Neutrophil (primary cell): Measurements from ENCODE around the gene STEAP1B.
"Not testable (repeated sequence)": the region's sequence is repeated elsewhere in the genome, so short reads cannot be mapped to it uniquely, and the experiment has no call there.

Experiments used
- H3K27ac ChIP-seq: fragments of 200-600 bp; sonication (generic); 2 replicates; pipeline ENCODE4 v1.5.1; 2016; ENCODE audit warnings: mild to moderate bottlenecking, moderate library complexity
- H3K27me3 ChIP-seq: fragments of 200-600 bp; sonication (generic); 2 replicates; pipeline ENCODE4 v1.6.0; 2016; ENCODE audit warnings: mild to moderate bottlenecking
- H3K36me3 ChIP-seq: fragments of 200-600 bp; sonication (generic); 2 replicates; pipeline ENCODE4 v1.5.1; 2017
- H3K4me1 ChIP-seq, 2 experiments: fragments of 200-600 bp in 1 of 2; sonication (generic) in 1 of 2; 1 replicate in 1 of 2; 2 replicates in 1 of 2; pipeline versions ENCODE4 v1.5.1 to v1.6.1; 2013 to 2016; ENCODE audit warnings: low read depth in 1 of 2, low read length in 1 of 2, mild to moderate bottlenecking in 1 of 2, moderate library complexity in 1 of 2; ENCODE audit not compliant: control insufficient read depth in 1 of 2, insufficient read depth in 1 of 2
- H3K4me3 ChIP-seq, 2 experiments: fragments of 200-600 bp in 1 of 2; sonication (generic) in 1 of 2; 1 replicate in 1 of 2; 2 replicates in 1 of 2; pipeline ENCODE4 v1.5.1; 2013 to 2016; ENCODE audit warnings: low read depth in 1 of 2, low read length in 1 of 2, mild to moderate bottlenecking in 1 of 2, moderate library complexity in 1 of 2
- H3K9me3 ChIP-seq: fragments of 200-600 bp; sonication (generic); 2 replicates; pipeline ENCODE4 v1.5.1; 2016
- CTCF ChIP-seq: fragments of 200-600 bp; sonication (generic); IDR thresholded peaks from 2 replicates; pipeline ENCODE4 v1.5.1; 2016; ENCODE audit warnings: antibody characterized with exemption

The STEAP1B gene

DNA sequence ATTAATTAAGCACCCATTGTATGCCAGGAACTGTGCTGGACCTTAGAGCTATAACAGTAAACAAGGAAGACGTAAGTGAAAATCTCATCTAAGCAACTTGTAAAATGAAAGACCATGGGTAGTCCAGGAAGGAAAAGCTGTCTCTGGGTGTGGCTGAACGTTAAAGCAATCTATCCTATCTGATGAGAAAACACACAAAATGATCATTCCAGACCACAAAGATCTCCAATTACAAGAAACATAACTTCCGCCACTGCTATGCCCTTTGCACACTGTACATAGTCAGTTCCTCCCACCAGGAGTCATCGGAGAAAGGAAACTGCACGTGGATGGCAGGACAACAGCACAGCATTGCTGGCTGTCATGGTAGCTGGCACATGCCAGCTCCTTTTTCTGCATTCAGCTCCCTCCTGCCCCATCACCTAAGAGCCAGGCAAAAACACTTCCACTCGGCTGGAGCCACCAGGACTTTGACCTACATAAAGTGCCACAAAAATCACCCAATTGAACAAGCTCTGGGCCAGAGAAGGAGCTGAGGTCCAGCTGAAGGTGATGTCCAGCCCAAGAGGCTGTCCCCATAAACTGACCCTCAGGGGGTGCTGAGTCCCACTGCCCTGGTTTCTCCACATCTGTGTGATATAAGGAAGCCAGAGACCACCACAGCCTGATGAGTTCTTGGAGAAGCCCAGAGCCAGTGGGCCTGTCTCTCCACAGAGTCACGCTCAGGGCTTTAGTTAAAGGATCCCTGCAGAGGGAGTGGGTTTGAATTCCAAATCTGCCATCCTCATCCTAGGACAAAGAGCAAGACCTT, 56.4 kb downstream of the STEAP1B start:
- Histone ChIP-seq H3K36me3 (no peaks in the 10 kb centered on the region), H3K27me3 (peaks cover 32% of the 10 kb centered on the region), H3K4me1 (no peaks in the 10 kb centered on the region), H3K9me3 (no peaks in the 10 kb centered on the region), H3K27ac (no peak overlapping the region), H3K4me3 (no peak overlapping the region)
- TF ChIP-seq CTCF, result no peak

- peaks cover 32% of the 10 kb centered on the region for H3K27me3 ChIP-seq
- H3K4me1 ChIP-seq, result no peaks in the 10 kb centered on the region
- H3K9me3 ChIP-seq, result no peaks in the 10 kb centered on the region
- no peak overlapping the region for H3K27ac ChIP-seq
- no peak for TF ChIP-seq CTCF
- no peaks in the 10 kb centered on the region for H3K36me3 ChIP-seq
- no peak overlapping the region for H3K4me3 ChIP-seq
Measured at GRCh38 chr7:22442882-22443369, 57.1 kb downstream of the STEAP1B start.

DNA sequence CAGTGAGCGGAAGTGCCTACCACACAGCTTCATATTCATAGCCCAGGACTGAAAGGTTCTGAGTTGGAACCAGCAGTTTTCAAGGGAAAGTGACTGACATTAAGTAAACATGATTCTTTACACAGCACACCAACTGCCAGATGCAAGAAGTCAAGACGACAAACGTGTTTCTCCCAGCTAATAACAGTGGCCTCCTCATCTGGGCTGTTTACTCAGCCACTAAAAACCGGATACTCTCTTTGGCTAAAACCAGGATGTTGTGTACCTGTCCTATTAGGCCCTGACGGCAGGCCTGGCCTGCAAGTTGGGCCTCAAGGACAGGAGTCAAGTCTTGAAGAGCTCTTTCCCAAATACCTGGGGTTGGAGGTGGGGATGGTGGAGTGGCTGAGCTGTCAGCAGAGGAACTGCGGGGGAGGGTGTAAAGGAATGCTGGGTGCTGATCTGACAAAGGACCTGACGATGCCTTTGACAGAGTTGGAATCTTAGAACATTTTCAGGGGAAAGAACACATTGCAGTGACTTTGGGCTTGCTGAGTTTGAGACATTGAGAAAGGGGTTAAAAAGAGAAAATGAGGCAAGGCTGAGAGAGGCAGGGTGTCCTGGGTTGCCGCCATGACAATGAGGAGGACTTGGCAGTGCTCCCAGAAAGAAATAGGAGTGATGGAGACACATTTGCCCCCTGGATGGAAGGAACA, 57.7 kb downstream of the STEAP1B start:
- TF ChIP-seq CTCF, result no peak
- Histone ChIP-seq H3K36me3 (no peaks in the 10 kb centered on the region), H3K27me3 (peaks cover 32% of the 10 kb centered on the region), H3K27ac (no peak overlapping the region), H3K9me3 (no peaks in the 10 kb centered on the region), H3K4me1 (no peaks in the 10 kb centered on the region), H3K4me3 (no peak overlapping the region)

DNA sequence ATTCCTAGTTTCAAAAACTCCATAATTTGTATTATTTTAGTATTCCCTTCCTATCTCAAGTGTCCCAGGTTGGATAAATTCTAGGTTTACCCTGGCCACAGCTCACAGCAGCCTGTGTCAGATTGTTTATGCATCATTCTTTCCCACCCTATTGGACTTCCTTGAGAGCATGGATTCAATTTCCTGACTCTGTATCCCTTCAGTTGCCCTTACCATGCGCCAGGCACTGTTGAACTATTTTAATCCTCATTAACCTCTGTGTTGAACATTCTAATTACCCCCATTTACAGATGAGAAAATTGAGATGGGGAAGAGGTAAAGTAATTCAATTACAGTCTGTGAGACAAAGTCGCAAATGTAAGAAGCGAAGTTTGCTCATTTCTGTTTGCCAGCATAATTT, 58.8 kb downstream of the STEAP1B start:
- TF ChIP-seq CTCF, result no peak
- Histone ChIP-seq H3K27me3 (peaks cover 27% of the 10 kb centered on the region), H3K4me1 (no peaks in the 10 kb centered on the region), H3K9me3 (no peaks in the 10 kb centered on the region), H3K36me3 (no peaks in the 10 kb centered on the region), H3K4me3 (no peak overlapping the region), H3K27ac (no peak overlapping the region)

GRCh38 chr7:22438994-22439393, 61.0 kb downstream of the STEAP1B start:
- Histone ChIP-seq H3K27me3 (peaks cover 10% of the 10 kb centered on the region), H3K4me3 (no peak overlapping the region), H3K9me3 (no peaks in the 10 kb centered on the region), H3K36me3 (no peaks in the 10 kb centered on the region), H3K27ac (no peak overlapping the region), H3K4me1 (no peaks in the 10 kb centered on the region)
- TF ChIP-seq CTCF, result no peak

DNA sequence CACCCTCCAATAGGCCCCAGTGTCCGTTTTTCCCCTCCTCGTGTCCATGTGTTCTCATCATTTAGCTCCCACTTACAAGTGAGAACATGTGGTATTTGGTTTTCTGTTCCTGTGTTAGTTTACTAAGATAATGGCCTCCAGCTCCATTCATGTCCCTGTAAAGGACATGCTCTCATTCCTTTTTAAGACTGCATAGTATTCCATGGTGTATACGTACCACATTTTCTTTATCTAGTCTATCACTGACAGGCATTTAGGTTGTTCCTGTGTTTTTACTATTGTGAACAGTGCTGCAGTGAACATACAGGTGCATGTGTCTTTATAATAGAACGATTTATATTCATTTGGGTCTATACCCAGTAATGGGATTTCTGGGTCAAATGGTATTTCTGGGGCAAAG, 63.4 kb downstream of the STEAP1B start:
- not testable (repeated sequence) for H3K27me3 ChIP-seq, H3K4me3 ChIP-seq, H3K9me3 ChIP-seq, H3K36me3 ChIP-seq, H3K27ac ChIP-seq, H3K4me1 ChIP-seq
